ENCODE data around the gene ZFHX2. TPM values are rescaled to one million over a fixed set of nuclear protein-coding genes. Genes with fewer than 3 reads are reported as not detected.

ZFHX2 gene
- polyA plus RNA-seq (0.08 to 0.22 TPM (median 0.18 TPM) in 3 replicates), polyA minus RNA-seq (0.19 to 1.9 TPM (median 0.26 TPM) in 3 replicates)
- polyA plus RNA-seq (2011; ENCODE audit: low read depth): 0.44 TPM
- 0.13 and 0.17 TPM in 2 replicates for polyA plus RNA-seq (2011; cell fraction: cytosol; rRNA removed)
- polyA plus RNA-seq (2011; cell fraction: nucleus; rRNA removed): 0.56 and 0.84 TPM in 2 replicates
- polyA plus RNA-seq (2012; ENCODE audit: low replicate concordance): 0.28 and 0.66 TPM in 2 replicates
- polyA minus RNA-seq (2011; cell fraction: cytosol; rRNA and poly(A)+ RNA removed): 0.19 TPM
- 0.70 and 1.1 TPM in 2 replicates for polyA minus RNA-seq (2011; cell fraction: nucleus; rRNA and poly(A)+ RNA removed)

- no peaks in the 10 kb centered on the region for H3K36me3 ChIP-seq (ENCODE audit: control insufficient read depth in 2 of 2, extremely low read depth in 1 of 2, insufficient read depth in 2 of 2, low read length in 2 of 2)
- FAIRE-seq (no peak), DNase-seq (ENCODE audit: low read depth, low spot score) (no peak)
- peak within 1 kb of the TSS; percentile 64 for H3K9ac ChIP-seq (ENCODE audit: control insufficient read depth, extremely low read depth, insufficient read depth, low read length)
- no peaks in the 10 kb centered on the region for H3K9me3 ChIP-seq (ENCODE audit: control insufficient read depth, low read depth, low read length)
- H3K4me2 ChIP-seq (ENCODE audit: control insufficient read depth, extremely low read depth, insufficient read depth, low read depth, low read length): peak within 1 kb of the TSS; percentile 92
- H3K27ac ChIP-seq (ENCODE audit: control insufficient read depth, insufficient read depth, low read length): peak within 1 kb of the TSS; percentile 28
- H3K27me3 ChIP-seq (ENCODE audit: control insufficient read depth, extremely low read depth, insufficient read depth, low read length): peaks cover 15% of the 10 kb centered on the region
- peaks cover 3% of the 10 kb centered on the region for H3K79me2 ChIP-seq (ENCODE audit: control insufficient read depth, insufficient read depth, low read length)
- dilution Hi-C loops (cut with MboI; ENCODE audit: extremely low pct_ligation_motif_present, low sequenced_read_pairs): no loop called here
- H3K9me1 ChIP-seq (ENCODE audit: control insufficient read depth, extremely low read depth, insufficient read depth, low read length): no peaks in the 10 kb centered on the region
- no peak for TF ChIP-seq EZH2 (IDR thresholded peaks at IDR 0.05; ENCODE audit: low read length)
- TF ChIP-seq CTCF (optimal IDR thresholded peaks at IDR 0.05 in 1 of 3, IDR thresholded peaks at IDR 0.05 in 1 of 3, conservative IDR thresholded peaks at IDR 0.05 in 1 of 3; ENCODE audit: extremely low read depth in 1 of 3, insufficient read depth in 2 of 3, low read length in 3 of 3): no peak
- H4K20me1 ChIP-seq (ENCODE audit: control insufficient read depth, extremely low read depth, insufficient read depth, low read length): no peaks in the 10 kb centered on the region
- peaks cover 3% of the 10 kb centered on the region for H3K4me1 ChIP-seq (ENCODE audit: control insufficient read depth, extremely low read depth, insufficient read depth, low read length)
- H2AFZ ChIP-seq (ENCODE audit: control insufficient read depth, low read length): peak within 1 kb of the TSS; percentile 94
- peak within 1 kb of the TSS; percentile 62 to 76 (median 71) for H3K4me3 ChIP-seq (ENCODE audit: control insufficient read depth in 2 of 3, extremely low read depth in 1 of 3, insufficient read depth in 2 of 3, low read depth in 1 of 3, low read length in 3 of 3)
Measured at GRCh38 chr14:23551266-23552028, at the start of gene ZFHX2. TSS of gene ZFHX2 (minus strand) at chr14:23551765. CDS start at chr14:23535325, 16,440 bp downstream.

- Histone ChIP-seq H3K9me1 (ENCODE audit: control insufficient read depth, extremely low read depth, insufficient read depth, low read length) (no peaks in the 10 kb centered on the region), H3K27ac (ENCODE audit: control insufficient read depth, insufficient read depth, low read length) (no peak overlapping the region), H3K36me3 (ENCODE audit: control insufficient read depth in 2 of 2, extremely low read depth in 1 of 2, insufficient read depth in 2 of 2, low read length in 2 of 2) (no peaks in the 10 kb centered on the region), H3K4me3 (ENCODE audit: control insufficient read depth in 2 of 3, extremely low read depth in 1 of 3, insufficient read depth in 2 of 3, low read depth in 1 of 3, low read length in 3 of 3) (no peak overlapping the region), H4K20me1 (ENCODE audit: control insufficient read depth, extremely low read depth, insufficient read depth, low read length) (no peaks in the 10 kb centered on the region), H3K9me3 (ENCODE audit: control insufficient read depth, low read depth, low read length) (no peaks in the 10 kb centered on the region), H3K27me3 (ENCODE audit: control insufficient read depth, extremely low read depth, insufficient read depth, low read length) (no peaks in the 10 kb centered on the region), H3K9ac (ENCODE audit: control insufficient read depth, extremely low read depth, insufficient read depth, low read length) (no peak overlapping the region), H2AFZ (ENCODE audit: control insufficient read depth, low read length) (no peak overlapping the region), H3K79me2 (ENCODE audit: control insufficient read depth, insufficient read depth, low read length) (no peaks in the 10 kb centered on the region), H3K4me1 (ENCODE audit: control insufficient read depth, extremely low read depth, insufficient read depth, low read length) (no peaks in the 10 kb centered on the region), H3K4me2 (ENCODE audit: control insufficient read depth, extremely low read depth, insufficient read depth, low read depth, low read length) (no peak overlapping the region)
- dilution Hi-C loops (cut with MboI; ENCODE audit: extremely low pct_ligation_motif_present, low sequenced_read_pairs): no loop called here
- no peak for TF ChIP-seq CTCF (optimal IDR thresholded peaks at IDR 0.05 in 1 of 3, IDR thresholded peaks at IDR 0.05 in 1 of 3, conservative IDR thresholded peaks at IDR 0.05 in 1 of 3; ENCODE audit: extremely low read depth in 1 of 3, insufficient read depth in 2 of 3, low read length in 3 of 3)
- FAIRE-seq: no peak
- DNase-seq (ENCODE audit: low read depth, low spot score): no peak
Measured at GRCh38 chr14:23600806-23601205, 49.2 kb upstream of the ZFHX2 start.
